ENCODE results near the gene FAM114A1. TPM values are rescaled to one million over a fixed set of nuclear protein-coding genes. Genes with fewer than 3 reads are reported as not detected.
A peak's percentile ranks its signal among the peaks of the same experiment; 100 is the strongest.

The FAM114A1 gene
- 198 TPM for total RNA-seq (ENCODE audit: insufficient read depth, low replicate concordance)

DNA sequence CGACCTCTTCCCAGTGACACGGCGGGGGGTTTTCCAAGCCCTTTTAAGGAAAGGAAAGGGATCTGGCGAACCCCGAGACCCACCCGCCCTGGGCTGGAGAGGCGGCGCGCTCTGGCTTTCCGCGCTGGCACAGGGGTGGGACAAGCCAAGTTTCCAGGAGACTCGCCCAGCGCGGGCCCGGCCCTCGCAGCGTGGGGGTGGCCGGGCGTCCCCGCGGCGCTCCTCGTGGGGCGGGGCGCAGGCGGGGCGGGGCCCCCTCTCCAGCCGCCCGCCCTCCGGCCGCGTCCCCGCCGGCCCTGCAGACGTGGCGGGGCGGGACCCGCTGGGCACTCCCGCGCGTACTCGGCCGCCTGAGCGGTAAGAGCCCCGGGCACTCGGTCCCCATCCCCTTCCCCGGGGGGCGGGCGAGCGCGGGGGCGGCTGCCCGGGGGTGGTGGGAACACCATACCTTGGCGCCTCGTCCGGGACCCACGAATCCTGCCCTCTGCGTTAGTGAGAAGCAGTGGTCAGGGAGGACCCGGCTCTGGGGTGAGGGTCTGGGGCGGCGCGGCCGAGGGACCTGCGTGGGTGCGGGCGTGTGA lies at the start of gene FAM114A1:
TSS of gene FAM114A1 (plus strand) at position 329 of the 581 bp plus-strand sequence. CDS start 10,273 bp downstream, outside the sequence.
- peak; percentile 92 for DNase-seq (ENCODE audit: low spot score)

DNA sequence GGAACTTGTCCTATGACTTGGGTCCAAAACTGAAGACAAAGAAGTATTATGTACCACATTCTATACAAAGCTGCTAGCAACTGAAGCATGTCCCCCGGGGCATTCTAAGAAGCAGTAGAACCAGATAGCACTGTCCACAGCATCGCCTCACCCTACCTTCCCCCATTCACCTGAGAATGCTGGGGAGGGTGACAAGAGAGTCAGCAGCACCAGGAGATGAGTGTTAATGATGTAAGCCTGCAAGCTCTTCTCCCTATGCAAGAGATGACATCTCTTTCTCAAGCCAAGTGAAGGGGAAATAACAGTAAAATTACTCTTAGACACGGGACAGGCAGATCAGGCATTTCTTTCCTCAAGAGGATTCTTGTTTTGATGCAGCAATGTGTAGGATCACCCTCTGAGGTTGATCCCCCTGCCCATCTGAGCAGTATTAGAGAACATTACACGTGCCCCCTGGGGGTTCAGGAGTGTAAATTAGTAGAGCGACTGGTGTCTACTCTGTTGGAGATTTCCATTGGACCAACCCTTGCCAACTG lies 49.1 kb upstream of the FAM114A1 start:
- DNase-seq (ENCODE audit: low spot score): peak; percentile 11

- no peak for DNase-seq (ENCODE audit: low spot score)
These were observed 48.0 kb upstream of the FAM114A1 start for GRCh38 chr4:38819569-38819968.

- DNase-seq (ENCODE audit: low spot score): no peak
These were observed 47.1 kb upstream of the FAM114A1 start for GRCh38 chr4:38820329-38821061.

DNA sequence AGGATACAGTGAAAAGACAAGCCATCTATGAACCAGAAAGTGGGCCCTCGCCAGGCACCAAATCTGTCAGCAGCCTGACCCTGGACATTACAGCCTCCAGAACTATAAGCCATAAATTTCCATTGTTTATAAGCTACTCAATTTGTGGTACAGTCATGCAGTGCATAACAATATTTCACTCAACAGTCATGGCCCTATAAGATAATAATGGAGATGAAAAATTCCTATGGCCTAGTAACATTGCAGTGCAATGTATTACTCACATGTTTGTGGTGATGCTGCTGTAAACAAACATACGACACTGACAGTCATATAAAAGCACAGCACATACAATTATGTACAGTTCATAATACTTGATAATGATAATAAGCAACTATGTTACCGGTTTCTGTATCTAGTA lies 45.9 kb upstream of the FAM114A1 start:
- DNase-seq (ENCODE audit: low spot score): no peak

DNA sequence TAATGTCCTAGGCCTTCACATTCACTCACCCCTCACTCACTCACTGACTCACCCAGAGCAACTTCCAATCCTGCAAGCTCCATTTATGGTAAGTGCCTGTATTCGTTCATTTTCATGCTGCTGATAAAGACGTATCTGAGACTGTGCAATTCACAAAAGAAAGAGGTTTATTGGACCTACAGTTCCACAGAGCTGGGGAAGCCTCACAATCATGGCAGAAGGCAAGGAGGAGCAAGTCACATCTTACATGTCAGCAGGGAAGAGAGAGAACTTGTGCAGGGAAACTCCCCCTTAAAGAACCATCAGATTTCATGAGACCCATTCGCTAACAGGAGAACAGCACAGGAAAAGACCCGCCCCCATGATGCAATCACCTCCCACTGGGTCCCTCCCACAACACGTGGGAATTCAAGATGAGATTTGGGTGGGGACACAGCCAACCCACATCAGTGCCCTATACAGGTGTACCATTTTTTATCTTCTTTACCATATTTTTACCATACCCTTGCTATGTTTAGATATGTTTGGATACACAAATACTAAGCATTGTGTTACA lies 44.8 kb upstream of the FAM114A1 start:
- no peak for DNase-seq (ENCODE audit: low spot score)

- DNase-seq (ENCODE audit: low spot score): no peak
These were observed 43.8 kb upstream of the FAM114A1 start for GRCh38 chr4:38823766-38824165.

DNA sequence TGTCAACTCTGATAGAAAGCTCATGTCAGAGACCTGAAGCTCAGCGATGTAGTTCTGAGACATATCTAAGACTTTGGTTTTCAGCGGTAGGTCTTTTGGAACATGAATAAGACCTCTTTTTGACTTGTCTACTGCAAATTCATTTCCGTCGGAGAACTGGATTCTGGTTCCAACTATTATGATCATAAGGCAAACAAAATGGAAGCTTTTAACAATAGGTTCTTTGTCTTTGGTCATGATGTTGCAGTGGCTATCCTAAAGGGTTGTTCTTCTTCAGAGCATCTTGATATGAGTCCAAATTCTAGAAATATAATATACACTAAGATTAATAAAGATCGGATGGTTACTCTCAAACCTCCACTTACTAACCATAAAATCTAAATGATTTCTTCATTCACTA lies 38.4 kb upstream of the FAM114A1 start:
- DNase-seq (ENCODE audit: low spot score): no peak

DNA sequence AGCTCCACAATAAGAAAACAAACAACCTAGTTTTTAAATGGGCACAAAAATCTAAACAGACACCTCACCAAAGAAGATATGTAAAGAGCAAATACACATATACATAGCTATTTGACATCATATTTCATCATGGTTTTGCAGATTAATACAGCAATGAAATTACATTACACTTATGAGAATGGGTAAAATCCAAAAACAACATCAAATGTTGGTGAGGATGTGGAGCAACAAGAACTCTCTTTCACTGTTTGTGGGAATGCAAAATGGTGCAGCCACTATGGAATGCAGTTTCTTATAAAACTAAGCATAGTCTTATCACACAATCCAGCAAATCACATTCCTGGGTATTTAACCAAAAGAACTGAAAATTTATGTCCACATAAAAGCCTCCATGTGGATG lies 36.0 kb upstream of the FAM114A1 start:
- no peak for DNase-seq (ENCODE audit: low spot score)

GRCh38 chr4:38832206-38832605 lies 35.4 kb upstream of the FAM114A1 start:
- DNase-seq (ENCODE audit: low spot score): no peak

GRCh38 chr4:38832624-38833528 lies 34.7 kb upstream of the FAM114A1 start:
- no peak for DNase-seq (ENCODE audit: low spot score)

GRCh38 chr4:38834570-38834969 lies 33.0 kb upstream of the FAM114A1 start:
- no peak for DNase-seq (ENCODE audit: low spot score)

GRCh38 chr4:38837334-38837733 lies 30.3 kb upstream of the FAM114A1 start:
- DNase-seq (ENCODE audit: low spot score): no peak

GRCh38 chr4:38837849-38838248 lies 29.8 kb upstream of the FAM114A1 start:
- no peak for DNase-seq (ENCODE audit: low spot score)

DNA sequence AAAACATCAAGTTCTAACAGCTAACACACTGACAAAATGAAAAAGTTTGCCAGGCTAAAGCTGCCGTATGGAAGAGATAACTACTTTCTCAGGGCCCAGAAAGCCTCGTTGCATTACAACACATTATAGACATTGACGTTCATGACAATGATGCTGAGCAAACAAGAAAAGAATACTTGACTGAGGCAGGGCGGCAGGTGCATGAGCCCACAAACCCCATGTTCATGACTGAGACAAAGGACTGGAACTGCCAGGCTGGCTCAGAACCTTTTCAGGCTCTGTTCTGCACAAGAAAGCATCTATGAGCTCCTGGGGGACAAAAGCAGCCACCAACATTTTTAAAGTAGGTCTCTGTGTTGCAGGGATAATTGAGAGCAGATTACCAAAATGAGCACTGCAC lies 24.6 kb upstream of the FAM114A1 start:
- DNase-seq (ENCODE audit: low spot score): no peak

- DNase-seq (ENCODE audit: low spot score): no peak
These were observed 21.6 kb upstream of the FAM114A1 start for GRCh38 chr4:38846015-38846414.

DNA sequence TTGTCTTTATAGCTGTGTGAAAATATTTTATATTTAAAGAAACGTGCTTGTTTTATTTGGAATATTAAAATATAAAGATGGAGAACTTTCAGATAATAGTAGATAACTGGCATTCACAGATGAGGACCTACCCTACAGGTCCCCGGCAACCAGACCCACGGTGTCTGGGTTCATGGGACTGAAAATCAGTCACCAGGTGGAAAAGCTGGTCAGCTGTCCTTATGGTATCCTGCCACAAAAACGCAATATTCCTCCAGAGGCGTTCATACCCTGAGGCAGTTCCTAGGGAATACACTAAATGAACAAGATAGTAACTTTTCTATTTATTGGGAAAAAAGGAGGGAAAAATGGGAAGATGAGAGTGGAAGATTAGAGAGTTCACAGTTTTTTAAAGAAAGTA lies 12.1 kb upstream of the FAM114A1 start:
- DNase-seq (ENCODE audit: low spot score): no peak

DNA sequence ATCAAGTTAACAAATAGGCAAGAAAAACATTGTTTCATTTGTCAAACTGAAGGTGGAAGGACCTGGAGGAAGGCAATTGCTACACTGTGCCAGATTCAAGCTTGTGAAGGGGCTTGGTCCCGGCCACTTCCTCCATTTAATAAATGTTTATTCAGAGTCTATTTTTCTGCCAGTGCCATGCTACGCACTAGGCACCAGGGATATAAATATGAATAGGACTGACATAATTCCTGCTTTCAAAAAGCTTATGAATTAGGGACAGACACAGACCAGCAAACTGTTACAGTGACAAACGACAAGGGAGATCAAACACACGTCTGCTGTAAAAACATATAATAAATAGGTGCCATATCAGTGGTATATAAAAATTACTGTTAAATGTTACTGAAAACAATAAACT lies 11.6 kb upstream of the FAM114A1 start:
- peak; percentile 14 for DNase-seq (ENCODE audit: low spot score)

DNA sequence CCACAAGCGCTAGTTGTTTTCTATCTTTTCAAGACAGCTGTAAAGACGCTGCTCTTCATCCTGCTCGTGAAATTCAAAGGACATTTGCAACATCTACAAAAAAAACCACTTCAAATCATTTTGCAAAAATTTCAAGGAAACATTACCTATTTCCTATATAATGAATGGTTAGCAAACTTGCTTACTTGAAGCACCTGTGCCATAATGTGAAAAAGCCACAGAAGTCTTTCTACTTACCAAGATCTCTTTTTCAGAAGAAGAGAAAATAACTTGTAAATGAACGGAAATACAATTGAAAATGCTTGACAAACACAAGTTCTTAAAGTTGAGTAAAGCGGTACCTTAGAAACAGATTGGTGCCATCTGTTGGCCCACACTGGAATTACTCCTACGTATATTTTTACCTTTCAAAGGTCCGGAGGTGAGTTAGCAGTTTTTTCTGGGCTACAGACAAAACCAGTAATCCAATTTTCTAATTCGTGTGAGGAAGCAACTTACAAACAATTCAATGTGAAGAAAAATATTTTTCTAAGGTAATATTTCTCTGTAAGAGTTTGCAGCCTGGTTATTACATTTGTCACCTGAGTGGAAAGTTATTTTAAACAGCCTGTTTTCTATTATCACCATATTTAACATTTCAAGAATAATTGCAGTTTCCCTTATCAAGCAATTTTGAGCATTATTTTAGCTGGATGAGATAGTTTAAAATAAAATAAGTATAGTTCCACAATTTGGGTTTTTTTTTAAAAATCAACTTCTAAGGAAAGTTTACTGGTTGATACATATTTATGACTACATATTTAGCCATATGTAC lies 10.9 kb upstream of the FAM114A1 start, which contains the start of gene TLR6:
TSS of gene TLR6 (minus strand) at position 294 of the 814 bp plus-strand sequence. CDS start 27,344 bp downstream, outside the sequence.
- DNase-seq (ENCODE audit: low spot score): peak; percentile 57

DNA sequence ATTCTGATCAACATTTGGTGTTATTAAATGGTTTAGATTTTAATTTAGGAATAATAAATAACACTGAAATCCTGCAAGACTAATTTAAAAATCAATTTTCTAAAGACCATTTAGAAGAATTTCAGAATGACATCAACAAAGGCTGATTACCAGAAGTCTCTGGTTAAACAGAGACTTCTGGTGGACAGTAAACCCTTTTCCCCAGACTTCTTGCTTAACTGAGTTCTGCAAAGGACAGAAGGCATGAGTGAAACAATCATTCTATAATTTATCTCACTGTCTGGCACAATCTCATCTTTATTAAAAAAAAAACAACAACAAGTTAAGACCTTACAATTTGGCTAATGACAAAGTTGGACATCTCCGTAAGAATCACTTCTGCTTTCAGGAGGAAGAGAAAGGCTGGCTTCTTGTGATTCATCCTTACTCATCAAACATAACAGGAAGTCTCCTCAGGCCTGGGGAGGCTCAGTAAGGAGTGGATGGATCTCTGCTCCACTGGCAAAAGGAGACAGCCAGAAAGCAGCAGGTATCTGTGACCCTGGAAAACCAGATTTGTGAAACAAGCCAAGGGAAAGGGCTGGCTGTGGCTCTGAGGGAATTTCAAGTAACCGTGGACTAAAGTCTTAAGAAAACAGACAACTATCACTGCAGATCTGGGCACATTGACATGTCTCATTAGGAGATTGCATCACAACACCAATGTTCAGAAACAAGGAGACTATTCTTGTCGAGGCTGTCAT lies 10.1 kb upstream of the FAM114A1 start:
- DNase-seq (ENCODE audit: low spot score): peak; percentile 68

Data from umbilical cord (tissue), 2 donors.